GM18519 (cell line): ENCODE measurements around the gene DNAAF5.
"Not testable (repeated sequence)": the region's sequence is repeated elsewhere in the genome, so short reads cannot be mapped to it uniquely, and the experiment has no call there.

Experiments
- ATAC-seq: cut with Tn5 transposase; IDR thresholded peaks from one replicate; pipeline ENCODE4 v1.9.1; 2021; ENCODE audit warnings: mild to moderate bottlenecking, moderate library complexity; ENCODE audit not compliant: unreplicated experiment, low FRiP score

The DNAAF5 gene

GRCh38 chr7:778968-779451 is 52.5 kb downstream of the DNAAF5 start:
- ATAC-seq = no peak

GRCh38 chr7:779480-779879 is 53.0 kb downstream of the DNAAF5 start:
- no peak for ATAC-seq

GRCh38 chr7:780081-780480 is 53.6 kb downstream of the DNAAF5 start:
- no peak for ATAC-seq

GRCh38 chr7:780516-780915 is 54.0 kb downstream of the DNAAF5 start:
- no peak for ATAC-seq

- ATAC-seq = no peak
These were observed 54.8 kb downstream of the DNAAF5 start for GRCh38 chr7:781186-781849.

- ATAC-seq = no peak
These were observed 55.5 kb downstream of the DNAAF5 start for GRCh38 chr7:781936-782529.

- ATAC-seq = no peak
These were observed 56.4 kb downstream of the DNAAF5 start for GRCh38 chr7:782718-783449.

- no peak for ATAC-seq
These were observed 57.3 kb downstream of the DNAAF5 start for GRCh38 chr7:783556-784490.

GRCh38 chr7:784971-785370 is 58.5 kb downstream of the DNAAF5 start:
- ATAC-seq = no peak

GRCh38 chr7:785416-785815 is 58.9 kb downstream of the DNAAF5 start:
- ATAC-seq = no peak

- no peak for ATAC-seq
These were observed 60.2 kb downstream of the DNAAF5 start for GRCh38 chr7:786472-787255.

GRCh38 chr7:787332-788240 is 61.1 kb downstream of the DNAAF5 start:
- ATAC-seq = no peak

- ATAC-seq = no peak
These were observed 65.0 kb downstream of the DNAAF5 start for GRCh38 chr7:791519-791918.

GRCh38 chr7:794207-794606 is 67.7 kb downstream of the DNAAF5 start:
- ATAC-seq = no peak

- no peak for ATAC-seq
These were observed 68.3 kb downstream of the DNAAF5 start for GRCh38 chr7:794671-795329.

GRCh38 chr7:796434-797169 is 70.1 kb downstream of the DNAAF5 start:
- ATAC-seq = not testable (repeated sequence)

GRCh38 chr7:798921-799470 is 72.5 kb downstream of the DNAAF5 start:
- ATAC-seq = no peak
